CD4-positive, alpha-beta T cell treated with Interleukin-6 for 4 hours (primary cell): Measurements from ENCODE around the gene SNX30.

Experiments
- DNase-seq: peaks from one replicate; pipeline ENCODE4 v3.0.0-alpha.2; 2020; ENCODE audit warnings: mixed read lengths

The SNX30 gene

DNA sequence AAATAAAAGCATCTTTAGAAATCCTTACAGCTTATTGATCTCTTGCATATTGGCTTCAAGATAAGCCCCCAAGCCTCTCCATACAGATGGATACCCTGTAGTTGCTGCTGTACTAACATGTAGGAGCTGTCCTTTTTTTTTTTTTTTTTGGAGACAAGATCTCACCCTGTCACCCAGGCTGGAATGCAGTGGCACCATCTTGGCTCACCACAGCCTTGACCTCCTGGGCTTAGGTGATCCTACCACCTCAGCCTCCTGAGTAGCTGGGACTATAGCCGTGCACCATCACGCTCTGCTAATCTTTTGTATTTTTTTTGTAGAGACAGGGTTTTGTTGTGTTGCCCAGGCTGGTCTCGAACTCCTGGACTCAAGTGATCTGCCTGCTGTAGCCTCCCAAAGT, 35.4 kb downstream of the SNX30 start:
- DNase-seq = no peak

DNA sequence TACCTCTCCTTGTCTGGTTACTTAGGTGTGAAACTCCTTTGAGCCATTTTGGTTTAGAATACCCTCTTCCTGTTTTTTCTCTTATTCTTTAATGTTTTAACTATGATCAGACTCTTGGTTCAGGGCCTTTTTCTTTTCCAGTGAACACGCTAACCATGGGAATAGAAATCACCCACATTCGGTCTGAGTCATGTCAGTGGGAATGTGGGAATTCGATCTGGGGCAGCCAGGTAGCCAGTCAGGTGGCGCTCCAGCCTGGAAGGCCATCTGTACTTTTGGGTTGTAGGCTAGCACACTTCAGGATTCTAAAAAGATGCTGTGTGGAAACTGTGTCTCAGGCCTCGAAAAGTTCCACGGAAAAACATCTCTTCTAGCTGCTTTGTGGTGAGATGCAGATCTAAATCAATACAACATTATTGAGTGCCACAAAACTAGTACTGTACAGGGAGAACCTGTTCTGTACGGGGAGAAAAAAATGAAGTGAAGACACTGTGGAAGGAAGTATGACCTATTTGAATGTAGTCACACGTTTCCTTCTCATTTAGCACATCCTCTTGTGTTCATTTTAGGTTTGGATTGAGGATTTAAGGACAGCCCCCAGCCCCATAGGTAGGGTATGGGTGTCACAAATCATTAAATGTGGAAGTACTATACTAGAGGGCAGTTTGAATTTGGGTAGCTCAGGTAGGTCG, 36.4 kb downstream of the SNX30 start:
- DNase-seq = no peak

- no peak for DNase-seq
These were observed 37.4 kb downstream of the SNX30 start for GRCh38 chr9:112787978-112788377.

DNA sequence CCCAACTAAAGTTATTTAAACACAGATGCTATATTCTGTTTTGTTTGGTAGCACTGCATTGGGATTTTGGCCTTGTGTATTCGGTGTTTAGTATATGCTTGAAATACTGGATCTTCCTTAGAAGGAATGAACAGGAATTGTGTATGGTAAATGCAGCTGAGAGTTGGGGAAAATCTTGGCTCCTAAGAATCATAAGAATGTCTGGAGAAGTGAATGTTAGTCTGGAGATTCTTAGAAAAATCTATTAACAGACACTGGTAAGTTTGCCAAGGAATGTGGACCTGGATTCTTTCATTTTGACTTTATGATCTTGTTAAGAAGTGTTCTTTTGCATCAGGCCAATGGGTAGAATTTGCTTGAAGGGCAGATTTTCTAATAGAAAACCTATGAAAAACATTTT, 38.9 kb downstream of the SNX30 start:
- no peak for DNase-seq

DNA sequence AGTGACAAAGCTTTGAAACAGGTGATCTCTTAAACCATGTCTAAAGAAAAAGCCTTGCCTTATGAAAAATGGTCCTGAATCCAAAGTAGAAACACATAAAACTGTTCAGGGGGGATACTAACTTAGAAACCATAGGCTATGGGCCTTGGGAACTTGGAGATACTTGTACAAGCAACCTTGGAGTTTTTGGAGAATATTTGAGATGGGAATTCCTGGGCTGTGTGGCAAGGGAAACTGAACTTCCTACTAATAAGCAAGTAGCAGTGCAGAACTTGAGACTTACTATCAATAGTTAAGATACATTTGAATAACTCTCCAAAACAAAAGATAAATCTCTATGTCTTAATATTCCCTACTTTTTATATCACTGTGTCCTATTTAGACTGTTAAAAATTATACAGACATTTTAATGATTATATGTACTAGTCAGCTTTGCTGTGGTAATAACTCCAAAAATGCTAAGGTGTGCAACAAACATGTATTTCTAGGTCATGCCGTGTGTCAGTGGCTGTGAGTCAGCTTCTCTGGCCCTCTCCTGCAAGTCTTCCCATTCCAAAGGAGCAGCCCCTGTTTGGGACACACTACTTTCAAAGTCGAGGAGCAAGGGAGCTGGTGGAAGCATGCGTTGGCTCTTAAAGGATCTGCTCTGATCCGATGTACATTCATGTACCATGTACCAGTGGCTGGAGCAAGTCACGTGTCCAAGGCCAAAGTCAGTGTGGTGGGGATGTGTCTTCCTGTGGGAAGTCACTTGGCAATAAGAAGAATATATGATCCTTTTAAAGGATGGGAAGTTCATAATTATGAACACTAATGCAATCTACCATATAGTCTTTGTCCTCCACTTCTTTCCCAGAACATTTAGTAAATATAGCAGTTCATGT, 39.6 kb downstream of the SNX30 start:
- DNase-seq = no peak

DNA sequence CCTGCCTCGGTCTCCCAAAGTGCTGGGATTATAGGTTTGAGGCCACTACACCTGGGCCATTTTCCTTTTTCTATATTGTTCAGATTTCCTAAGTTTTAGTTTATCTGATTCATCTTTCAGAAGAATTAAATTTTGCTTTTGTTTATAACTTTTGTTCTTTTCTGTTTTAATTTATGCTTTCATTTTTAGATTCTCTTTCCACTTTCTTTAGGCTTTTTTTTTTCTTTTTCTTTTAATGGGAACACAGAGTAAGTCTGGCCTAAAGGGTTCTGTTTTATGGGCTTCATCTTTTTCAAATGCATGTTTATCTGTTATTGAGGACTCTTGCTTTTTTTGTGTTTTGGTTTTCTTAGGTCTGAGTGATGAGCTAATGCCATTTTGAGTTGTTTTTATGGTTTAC, 42.1 kb downstream of the SNX30 start:
- no peak for DNase-seq

- peak; percentile 86 for DNase-seq
These were observed 42.8 kb downstream of the SNX30 start for GRCh38 chr9:112793213-112793810.

DNA sequence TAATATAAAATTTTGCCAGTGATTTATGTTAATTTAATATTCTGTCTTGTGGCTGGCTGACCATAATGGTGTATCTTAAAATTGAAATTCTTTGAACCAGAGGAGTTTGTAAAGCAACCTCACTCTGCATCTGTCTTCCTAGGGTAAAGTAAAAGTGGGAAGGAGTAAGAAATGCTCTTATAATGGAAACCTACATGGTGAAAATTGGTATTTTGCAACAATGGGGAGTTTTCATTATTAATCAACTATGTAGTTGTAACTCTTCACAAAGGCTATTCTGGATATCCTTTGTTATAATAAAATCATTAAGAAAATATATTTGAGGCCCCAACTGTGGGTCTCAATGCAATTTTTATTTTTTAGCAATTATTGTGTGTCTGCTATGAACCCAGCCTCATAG, 44.2 kb downstream of the SNX30 start:
- no peak for DNase-seq

DNA sequence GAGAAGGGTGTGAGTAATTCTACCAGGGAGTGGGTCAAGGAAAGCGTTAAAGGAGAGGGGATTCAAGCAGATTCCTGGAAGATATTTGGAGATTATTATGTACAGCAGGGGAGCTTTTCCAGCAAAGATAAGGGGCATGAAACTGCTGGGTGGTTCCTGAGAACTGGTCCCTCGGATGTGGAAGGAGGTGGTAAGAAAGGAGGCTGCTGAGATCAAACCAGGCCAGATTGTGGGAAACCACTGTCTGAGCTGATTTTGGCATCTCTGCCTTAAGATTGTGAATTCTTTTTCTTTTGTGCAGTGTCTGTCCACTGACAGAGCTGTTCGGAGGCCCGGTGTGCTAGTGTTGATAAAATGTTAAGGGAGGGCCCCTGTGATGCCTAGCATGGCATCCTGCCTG, 45.4 kb downstream of the SNX30 start:
- DNase-seq = no peak

DNA sequence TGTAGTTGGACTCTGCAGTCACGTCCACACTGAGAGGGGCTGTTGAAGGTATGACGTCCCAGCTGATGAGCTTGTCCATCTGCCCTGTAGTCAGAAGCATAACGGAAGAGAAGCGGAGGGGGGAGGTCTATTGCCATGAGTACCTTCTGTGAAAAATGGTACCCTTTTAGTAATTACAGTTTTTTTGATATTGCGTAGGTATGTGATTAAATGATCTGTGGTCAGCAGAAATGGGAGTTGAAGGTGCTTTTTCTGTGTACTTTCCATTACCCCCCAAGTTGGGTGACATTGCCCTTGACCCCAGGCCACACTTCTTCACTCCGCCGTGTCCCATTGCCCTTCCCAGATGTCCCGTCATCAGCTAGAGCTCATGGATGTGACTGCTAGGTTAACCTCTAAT, 45.9 kb downstream of the SNX30 start:
- DNase-seq = no peak

GRCh38 chr9:112809351-112809848, 58.8 kb downstream of the SNX30 start:
- no peak for DNase-seq

DNA sequence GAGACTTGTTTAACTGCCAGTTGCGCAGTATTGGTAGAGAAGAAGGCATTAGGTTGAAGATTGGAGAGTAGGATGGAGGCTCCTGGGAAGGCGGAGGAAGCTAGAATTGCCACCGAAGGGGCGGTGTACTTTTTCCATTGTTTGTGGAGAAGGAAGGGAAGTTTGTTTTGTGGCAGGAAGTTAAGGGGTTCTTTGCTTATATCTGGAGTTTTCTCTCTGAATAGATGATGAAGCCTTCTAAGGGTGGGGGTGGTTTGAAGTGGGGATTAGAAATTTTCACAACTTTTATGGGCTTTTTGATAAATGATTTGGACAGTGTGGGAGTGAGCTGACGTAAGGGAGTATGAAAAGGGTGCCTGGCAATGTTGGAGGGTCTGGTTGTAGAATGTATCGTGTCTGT, 59.3 kb downstream of the SNX30 start:
- no peak for DNase-seq

DNA sequence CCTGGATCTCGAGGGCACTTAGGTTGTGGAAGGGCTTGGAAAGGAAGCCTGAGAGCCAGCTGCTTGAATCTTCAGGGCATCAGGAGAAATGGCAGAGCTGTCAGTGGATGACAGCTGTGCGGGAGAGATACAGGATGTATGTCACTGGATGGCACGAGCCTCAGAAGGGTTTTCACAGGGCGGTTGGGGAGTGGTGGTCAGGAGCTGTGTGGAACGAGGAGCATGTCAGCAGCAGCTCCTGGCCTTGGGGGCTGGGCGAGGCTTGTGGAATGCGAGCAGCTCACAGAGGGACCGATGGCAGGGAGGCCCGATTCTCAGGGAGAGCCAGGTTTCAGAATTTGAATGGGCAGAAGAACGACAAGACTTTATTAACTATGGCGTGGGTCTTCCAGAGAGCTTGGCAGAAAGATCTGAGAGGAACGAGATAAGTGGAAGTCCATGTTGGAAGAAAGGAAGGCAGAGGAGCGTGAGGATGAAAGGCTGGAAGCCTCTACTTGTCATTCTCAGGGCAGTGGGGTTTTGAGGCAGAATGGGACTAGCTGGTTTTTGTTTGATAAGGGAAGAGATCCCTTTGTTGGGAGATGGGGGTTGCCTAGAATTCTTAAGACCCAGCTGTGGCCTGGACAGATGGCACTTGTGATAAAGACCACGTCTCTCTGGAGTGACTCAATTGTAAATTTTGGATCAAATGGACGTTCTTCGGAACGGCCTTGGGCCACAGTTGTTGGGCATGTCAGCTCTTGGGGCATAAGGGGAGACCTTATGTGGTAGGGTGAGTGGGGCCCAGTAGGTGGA, 60.3 kb downstream of the SNX30 start:
- no peak for DNase-seq

DNA sequence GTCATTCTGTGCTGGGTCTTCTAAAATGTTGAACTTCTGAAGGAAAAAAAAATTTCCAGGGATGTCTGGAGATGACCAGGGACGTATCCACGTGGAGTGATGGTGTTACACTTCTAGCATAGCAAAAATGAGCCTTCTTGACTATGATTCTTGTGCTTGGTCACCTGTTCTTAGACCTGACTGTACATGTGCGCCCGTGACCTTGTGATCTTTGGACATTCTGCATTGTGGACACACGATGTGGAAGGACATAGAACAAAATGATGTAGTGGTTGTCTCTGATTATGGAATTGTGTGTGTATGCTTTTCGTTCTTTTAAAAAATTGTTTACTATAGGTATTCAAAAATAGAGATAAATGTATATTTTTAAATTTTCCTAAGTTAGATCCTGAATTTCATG, 61.0 kb downstream of the SNX30 start:
- no peak for DNase-seq

- DNase-seq = no peak
These were observed 65.3 kb downstream of the SNX30 start for GRCh38 chr9:112815868-112816267.

GRCh38 chr9:112817860-112818203, 67.3 kb downstream of the SNX30 start:
- DNase-seq = no peak

DNA sequence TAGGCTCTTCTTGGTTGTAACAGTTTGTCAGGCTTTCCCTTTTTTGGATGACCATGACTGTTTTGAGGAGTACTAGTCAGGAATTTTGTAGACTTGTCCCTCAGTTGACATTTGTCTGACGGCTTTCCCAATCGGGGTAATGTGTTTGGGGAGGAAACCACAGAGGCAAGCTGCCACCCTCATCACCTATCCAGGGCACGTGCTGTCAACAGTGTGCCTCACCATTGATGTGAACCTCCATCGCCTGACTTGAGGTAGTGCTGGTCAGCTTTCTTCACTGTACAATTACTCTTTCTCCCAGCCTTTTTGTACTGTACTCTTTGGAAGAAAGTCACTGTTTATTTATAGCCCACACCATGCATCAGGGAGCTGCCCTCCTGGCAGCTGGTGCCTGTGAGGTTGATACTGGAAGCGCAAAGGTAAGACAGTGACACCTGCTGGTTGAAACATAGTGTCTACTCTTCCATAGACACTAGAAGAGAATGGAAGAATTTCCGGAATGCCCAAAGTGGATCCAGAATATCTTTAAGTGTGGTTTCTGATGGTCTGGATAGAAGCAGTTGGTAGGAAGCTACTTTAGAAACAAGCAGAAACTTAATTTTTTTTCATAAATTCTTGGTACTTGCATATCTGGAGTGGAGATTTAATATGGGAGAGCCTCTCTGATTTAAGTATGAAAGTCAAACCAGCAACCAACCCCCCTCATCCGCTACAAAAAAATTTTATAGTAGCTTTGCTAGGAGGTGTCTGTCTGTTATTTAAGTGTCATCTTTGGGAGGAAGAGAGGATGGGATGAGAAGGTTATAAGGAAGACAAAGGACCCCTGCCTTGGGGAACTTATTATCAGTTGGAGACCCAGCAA, 69.3 kb downstream of the SNX30 start:
- DNase-seq = no peak

DNA sequence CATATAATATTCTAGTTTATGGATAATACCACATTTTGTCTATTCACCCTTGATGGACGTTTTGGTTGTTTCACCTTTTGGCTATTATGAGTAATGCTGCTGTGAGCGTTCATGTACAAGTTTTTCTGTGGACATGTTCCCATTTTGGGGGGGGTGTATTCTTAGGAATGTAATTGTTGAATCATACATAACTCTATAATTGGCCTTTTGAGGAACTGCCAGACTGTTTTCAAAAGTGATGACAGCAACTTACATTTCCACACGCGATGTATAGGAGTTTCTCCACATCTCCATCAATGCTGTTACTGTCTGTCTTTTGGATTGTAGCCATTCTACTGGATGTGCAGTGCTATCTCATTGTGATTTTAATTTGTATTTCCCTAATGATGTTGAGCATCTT, 70.3 kb downstream of the SNX30 start:
- no peak for DNase-seq

DNA sequence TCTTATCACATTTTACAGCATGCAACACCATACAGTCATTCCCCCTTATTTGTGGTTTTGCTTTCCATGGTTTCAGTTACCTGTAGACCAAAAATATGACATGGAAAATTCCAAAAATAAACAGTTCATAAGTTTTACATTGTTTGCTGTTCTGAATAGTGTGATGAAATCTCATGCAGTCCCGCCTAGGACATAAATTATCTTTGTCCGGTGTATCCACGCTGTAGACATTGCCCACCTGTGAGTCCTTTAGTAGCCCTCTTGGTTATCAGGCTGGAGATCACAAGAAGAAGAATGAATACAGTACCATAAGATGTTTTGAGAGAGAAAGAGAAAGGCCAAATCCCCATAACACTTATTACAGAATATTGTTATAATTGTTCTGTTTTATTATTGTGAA, 72.1 kb downstream of the SNX30 start:
- no peak for DNase-seq

DNA sequence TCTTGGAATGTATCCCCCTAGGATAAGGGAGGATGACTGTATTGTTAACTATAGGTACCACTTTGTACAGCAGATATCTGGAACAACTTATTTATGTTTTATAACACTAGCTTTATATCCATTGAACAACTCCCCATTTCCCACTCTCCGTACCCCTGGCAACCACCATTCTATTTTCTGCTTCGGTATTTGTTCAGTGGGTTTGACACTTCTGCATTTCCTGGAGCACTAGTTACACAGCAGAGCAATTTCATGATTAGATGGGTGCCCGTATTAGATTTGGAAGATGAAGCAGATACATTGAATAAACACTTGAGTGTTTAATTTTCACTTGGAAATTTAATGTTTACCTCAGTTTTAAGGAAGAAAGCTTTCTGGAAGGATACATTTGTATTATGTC, 72.7 kb downstream of the SNX30 start:
- no peak for DNase-seq

DNA sequence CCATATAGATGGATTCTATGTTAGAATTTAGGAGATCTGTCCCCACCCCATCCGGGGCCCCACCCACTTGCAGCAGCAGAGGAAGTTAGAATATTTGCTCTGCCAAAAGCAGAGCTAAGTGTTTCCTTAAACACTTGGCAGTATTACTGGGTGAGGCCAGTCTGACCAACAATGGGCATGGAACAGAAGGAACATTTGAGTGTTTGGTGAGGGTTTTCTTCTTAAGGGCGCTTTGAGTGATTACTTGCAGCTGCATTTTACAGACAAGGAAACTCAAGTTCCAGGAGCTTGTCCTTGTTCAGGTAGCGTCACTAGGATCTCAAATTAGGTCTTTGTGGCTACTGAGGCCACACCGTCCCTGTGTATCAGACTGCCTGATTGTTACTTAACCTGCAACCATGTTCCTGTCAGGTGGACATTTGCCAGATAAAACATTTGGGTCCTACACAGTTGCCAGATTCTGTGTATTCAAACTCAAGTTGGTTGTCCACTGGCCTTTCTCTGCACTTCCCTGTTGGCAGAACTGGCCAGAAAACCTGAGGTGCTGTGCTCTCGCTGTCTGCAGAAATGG, 80.8 kb downstream of the SNX30 start:
- no peak for DNase-seq

DNA sequence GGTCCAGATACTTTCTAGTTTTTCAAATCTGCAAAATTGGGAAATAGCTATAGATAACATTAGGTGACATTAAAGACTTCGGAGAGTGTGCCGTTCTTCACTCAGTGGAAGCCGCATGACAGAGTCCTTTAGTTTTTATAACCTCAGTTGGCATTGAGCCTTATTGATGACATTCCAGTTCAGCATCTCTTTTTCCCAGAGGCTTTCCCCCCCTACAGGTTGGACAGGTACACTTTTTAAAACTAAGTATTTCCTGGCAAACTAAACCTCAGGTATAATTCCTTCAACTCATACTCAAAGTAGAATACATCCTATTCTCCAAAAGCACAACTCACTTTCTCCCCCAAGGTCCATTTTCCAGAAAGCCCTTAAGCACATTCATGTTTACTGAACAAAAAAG, 81.4 kb downstream of the SNX30 start:
- DNase-seq = no peak
